OCI-LY7 (cell line): ENCODE measurements around the gene IKZF3. TPM values are rescaled to one million over a fixed set of nuclear protein-coding genes. Genes with fewer than 3 reads are reported as not detected.

ENCODE experiments used
- BruUV-seq: library from RNA; stranded (reverse); fragments of 400-500 nt; replicated peaks from 2 replicates; lab custom pipeline; 2021; lab: Mats Ljungman, UMichigan
- CTCF ChIA-PET: fragments of 300-600 bp; sonication (Branson Sonifier 250); formaldehyde crosslinking; loops from one replicate; lab custom pipeline; 2022; ENCODE audit warnings: antibody characterized with exemption; ENCODE audit not compliant: unreplicated experiment; lab: Charles Lee
- POLR2A ChIA-PET: fragments of 300-600 bp; sonication (Branson Sonifier 250); formaldehyde crosslinking; loops from one replicate; lab custom pipeline; 2022; ENCODE audit warnings: antibody characterized with exemption; lab: Charles Lee
- DNase-seq: peaks from one replicate; pipeline ENCODE4 v3.0.0-alpha.2; 2015; ENCODE audit warnings: low spot score
- H2AFZ ChIP-seq: fragments of 200-600 bp; sonication (generic), shearing (Covaris generic); 2 replicates; pipeline ENCODE4 v1.6.1; 2014; ENCODE audit warnings: mild to moderate bottlenecking, antibody characterized with exemption, low read length, moderate library complexity
- H3K27ac ChIP-seq: fragments of 200-600 bp; sonication (generic); 2 replicates; pipeline ENCODE4 v1.5.1; 2014; ENCODE audit warnings: mixed run types, low read depth, mild to moderate bottlenecking, moderate library complexity, low read length, inconsistent platforms; ENCODE audit not compliant: poor library complexity, severe bottlenecking
- H3K36me3 ChIP-seq: fragments of 200-600 bp; sonication (generic); 2 replicates; pipeline ENCODE4 v1.6.1; 2014; ENCODE audit warnings: mild to moderate bottlenecking, antibody characterized with exemption, low read length, moderate library complexity, mixed read lengths; ENCODE audit not compliant: insufficient read depth
- H3K4me1 ChIP-seq: fragments of 200-600 bp; sonication (generic); 2 replicates; pipeline ENCODE4 v1.5.1; 2014; ENCODE audit warnings: mild to moderate bottlenecking, low read length; ENCODE audit not compliant: insufficient read depth, poor library complexity, severe bottlenecking
- H3K4me2 ChIP-seq: fragments of 200-600 bp; sonication (generic); 2 replicates; pipeline ENCODE4 v1.6.1; 2014; ENCODE audit warnings: mild to moderate bottlenecking, low read length
- H3K4me3 ChIP-seq: fragments of 200-600 bp; sonication (generic); 2 replicates; pipeline ENCODE4 v1.5.1; 2014; ENCODE audit warnings: mild to moderate bottlenecking, low read depth, low read length; ENCODE audit not compliant: poor library complexity, severe bottlenecking
- H3K79me2 ChIP-seq: fragments of 200-600 bp; sonication (generic); 2 replicates; pipeline ENCODE4 v1.6.1; 2016; ENCODE audit warnings: low read depth, mild to moderate bottlenecking, low read length, moderate library complexity, mixed read lengths; ENCODE audit not compliant: insufficient read depth
- H3K9me2 ChIP-seq: fragments of 200-600 bp; sonication (generic); 2 replicates; pipeline ENCODE4 v1.6.1; 2016; ENCODE audit warnings: mild to moderate bottlenecking, low read length, mixed read lengths; ENCODE audit not compliant: insufficient read depth
- H3K9me3 ChIP-seq: fragments of 200-600 bp; sonication (generic); 2 replicates; pipeline ENCODE4 v1.6.1; 2014; ENCODE audit warnings: mild to moderate bottlenecking, mixed run types, low read length, mixed read lengths
- H4K20me1 ChIP-seq: fragments of 200-600 bp; sonication (generic); 2 replicates; pipeline ENCODE4 v1.6.1; 2014; ENCODE audit warnings: mild to moderate bottlenecking, antibody characterized with exemption, low read length, moderate library complexity, mixed read lengths; ENCODE audit not compliant: insufficient read depth
- CTCF ChIP-seq: fragments of 200-600 bp; sonication (generic); conservative IDR thresholded peaks from 2 replicates; pipeline ENCODE4 v1.5.1; 2014; ENCODE audit warnings: mild to moderate bottlenecking, antibody characterized with exemption, low read length, moderate library complexity, mixed read lengths
- EZH2phosphoT487 ChIP-seq: fragments of 200-600 bp; sonication (generic); IDR thresholded peaks from 2 replicates; pipeline ENCODE4 v1.6.1; 2018; ENCODE audit warnings: low read depth, borderline replicate concordance, mild to moderate bottlenecking, mixed run types, antibody characterized with exemption, low read length, moderate library complexity, mixed read lengths
- intact Hi-C: fragments of 100-400 bp; cut with micrococcal nuclease; formaldehyde crosslinking; loops from one replicate; pipeline ENCODE4 v1.10.0; 2022; ENCODE audit not compliant: unreplicated experiment
- total RNA-seq, 2 experiments: library from RNA; depleted of rRNA in 1 of 2; stranded (reverse); fragments of >200 nt in 1 of 2; shearing (Covaris generic) in 1 of 2; gene quantifications; 2 replicates each; pipeline ENCODE4 v1.2.3, GENCODE V29; 2014 to 2022

Gene IKZF3
- total RNA-seq, 2 experiments from 2014 or later = 54.7 to 134 TPM

- Histone ChIP-seq H3K79me2 (peaks cover 21% of the 10 kb centered on the region; the same call in 1 of the 2 replicates), H3K4me3 (peak overlapping the region; percentile 67), H3K9me3 (no peaks in the 10 kb centered on the region), H4K20me1 (no peaks in the 10 kb centered on the region), H3K4me2 (peak overlapping the region; percentile 94), H2AFZ (no peak overlapping the region), H3K9me2 (no peaks in the 10 kb centered on the region), H3K27ac (peak overlapping the region; percentile 99), H3K4me1 (peaks cover 80% of the 10 kb centered on the region), H3K36me3 (peaks cover 8% of the 10 kb centered on the region; the same call in 1 of the 2 replicates)
- intact Hi-C loops = loop anchor here (1.0 to 10.0 kb wide), 11 partner anchors 25 to 300 kb away; partner anchors contain the start of genes IKZF3, LRRC3C, MED1 and MIEN1
- ChIA-PET CTCF (interaction anchor here (0.6 to 1.0 kb wide), 2 partner anchors 25 to 134 kb away, joined by 3 to 5 read pairs; no protein-coding TSS in a partner anchor), POLR2A (interaction anchor here (0.5 to 3.8 kb wide), 11 partner anchors 10 to 204 kb away, joined by 3 to 27 read pairs (median 4); no protein-coding TSS in a partner anchor)
- TF ChIP-seq CTCF = no peak
- TF ChIP-seq EZH2phosphoT487 = no peak
- DNase-seq = peak; percentile 57
- TSS peak; percentile 86 for BruUV-seq
These were observed 109.1 kb downstream of the IKZF3 start for GRCh38 chr17:39754958-39755553.

GRCh38 chr17:39754161-39754957 is 109.8 kb downstream of the IKZF3 start:
- BruUV-seq = no TSS peak
- peak overlapping the region; percentile 31; the same call in 1 of the 2 replicates for H2AFZ ChIP-seq

More at GRCh38 chr17:39754161-39754957, 109.8 kb downstream of the IKZF3 start:
- no peaks in the 10 kb centered on the region for H3K9me2 ChIP-seq
- intact Hi-C loops = loop anchor here (1.0 to 10.0 kb wide), 10 partner anchors 24 to 300 kb away; partner anchors contain the start of genes IKZF3, LRRC3C, MED1 and MIEN1
- peak overlapping the region; percentile 94 for H3K4me2 ChIP-seq
- POLR2A ChIA-PET = interaction anchor here (0.6 to 3.8 kb wide), 6 partner anchors 18 to 136 kb away, joined by 3 to 27 read pairs (median 10); no protein-coding TSS in a partner anchor
- peak; percentile 99 for DNase-seq
- H3K79me2 ChIP-seq = peaks cover 14% of the 10 kb centered on the region; the same call in 1 of the 2 replicates
- no peaks in the 10 kb centered on the region for H3K9me3 ChIP-seq
- peaks cover 4% of the 10 kb centered on the region; the same call in 1 of the 2 replicates for H3K36me3 ChIP-seq
- H3K4me3 ChIP-seq = peak overlapping the region; percentile 67
- no peaks in the 10 kb centered on the region for H4K20me1 ChIP-seq
- H3K27ac ChIP-seq = peak overlapping the region; percentile 99
- CTCF ChIA-PET = interaction anchor here (1.7 kb wide), 1 partner anchor 133 kb away, joined by 5 read pairs; no protein-coding TSS in a partner anchor
- H3K4me1 ChIP-seq = peaks cover 73% of the 10 kb centered on the region
- TF ChIP-seq CTCF = peak; percentile 76
- TF ChIP-seq EZH2phosphoT487 = no peak
